ENCODE results near the gene PIGC. TPM values are rescaled to one million over a fixed set of nuclear protein-coding genes. Genes with fewer than 3 reads are reported as not detected.

PIGC gene
- total RNA-seq, 2 experiments from 2014 or later: 18.5 to 20.1 TPM

GRCh38 chr1:172402878-172403569 lies 40.8 kb downstream of the PIGC start:
- no peak for DNase-seq
- Mint-ChIP-seq H3K27ac (no peak overlapping the region), H3K36me3 (no peaks in the 10 kb centered on the region), H3K4me1 (peaks cover 35% of the 10 kb centered on the region), H3K4me3 (no peak overlapping the region), H3K27me3 (no peaks in the 10 kb centered on the region), H3K9me3 (no peaks in the 10 kb centered on the region)

- no peak for DNase-seq
These were observed 42.0 kb downstream of the PIGC start for GRCh38 chr1:172401892-172402291.

DNA sequence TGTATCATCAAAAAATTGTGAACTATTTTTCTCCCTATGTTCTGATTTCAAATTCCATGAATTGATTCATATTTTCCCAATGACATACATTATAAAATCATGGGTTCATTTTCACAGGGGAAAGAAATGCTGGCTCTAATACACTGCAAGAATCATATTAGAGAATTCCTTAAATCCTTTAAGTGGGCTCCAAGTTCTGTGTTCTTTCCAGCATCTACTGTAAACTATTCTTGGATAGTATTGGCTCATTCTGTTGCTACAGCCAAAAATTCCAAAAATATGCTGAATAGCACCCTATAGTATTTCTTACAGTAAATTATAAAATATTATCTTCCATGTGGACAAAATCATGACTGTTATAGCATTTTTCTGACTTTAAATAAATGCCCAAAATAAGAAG lies 42.4 kb downstream of the PIGC start:
- no peaks in the 10 kb centered on the region for H3K27me3 Mint-ChIP-seq
- H3K27ac Mint-ChIP-seq: no peak overlapping the region
- DNase-seq: no peak
- H3K9me3 Mint-ChIP-seq: no peaks in the 10 kb centered on the region
- no peaks in the 10 kb centered on the region for H3K36me3 Mint-ChIP-seq
- H3K4me1 Mint-ChIP-seq: peaks cover 48% of the 10 kb centered on the region
- H3K4me3 Mint-ChIP-seq: no peak overlapping the region

More at GRCh38 chr1:172401892-172402291, 42.0 kb downstream of the PIGC start:
- Mint-ChIP-seq H3K27ac (no peak overlapping the region), H3K4me1 (peaks cover 46% of the 10 kb centered on the region), H3K27me3 (no peaks in the 10 kb centered on the region), H3K9me3 (no peaks in the 10 kb centered on the region), H3K36me3 (no peaks in the 10 kb centered on the region), H3K4me3 (no peak overlapping the region)

- Mint-ChIP-seq H3K27me3 (no peaks in the 10 kb centered on the region), H3K4me3 (no peak overlapping the region), H3K36me3 (no peaks in the 10 kb centered on the region), H3K4me1 (peaks cover 55% of the 10 kb centered on the region), H3K9me3 (no peaks in the 10 kb centered on the region), H3K27ac (no peak overlapping the region)
- DNase-seq: no peak
These were observed 43.2 kb downstream of the PIGC start for GRCh38 chr1:172400722-172401105.

GRCh38 chr1:172399756-172400721 lies 43.8 kb downstream of the PIGC start:
- no peaks in the 10 kb centered on the region for H3K9me3 Mint-ChIP-seq
- H3K27ac Mint-ChIP-seq: no peak overlapping the region
- DNase-seq: no peak
- no peaks in the 10 kb centered on the region for H3K27me3 Mint-ChIP-seq
- H3K36me3 Mint-ChIP-seq: no peaks in the 10 kb centered on the region
- H3K4me1 Mint-ChIP-seq: peaks cover 57% of the 10 kb centered on the region
- H3K4me3 Mint-ChIP-seq: no peak overlapping the region

- Mint-ChIP-seq H3K4me3 (peak overlapping the region; percentile 18), H3K9me3 (no peaks in the 10 kb centered on the region), H3K4me1 (peaks cover 66% of the 10 kb centered on the region), H3K27me3 (no peaks in the 10 kb centered on the region), H3K36me3 (no peaks in the 10 kb centered on the region), H3K27ac (peak overlapping the region; percentile 66)
- no peak for DNase-seq
These were observed 44.7 kb downstream of the PIGC start for GRCh38 chr1:172398970-172399755.

- Mint-ChIP-seq H3K27me3 (no peaks in the 10 kb centered on the region), H3K36me3 (no peaks in the 10 kb centered on the region), H3K9me3 (no peaks in the 10 kb centered on the region), H3K4me3 (no peak overlapping the region), H3K4me1 (peaks cover 71% of the 10 kb centered on the region), H3K27ac (peak overlapping the region; percentile 29)
- DNase-seq: no peak
These were observed 45.7 kb downstream of the PIGC start for GRCh38 chr1:172398193-172398592.

- no peaks in the 10 kb centered on the region for H3K36me3 Mint-ChIP-seq
- no peak overlapping the region for H3K27ac Mint-ChIP-seq
- H3K4me3 Mint-ChIP-seq: no peak overlapping the region
- no peak for DNase-seq
- no peaks in the 10 kb centered on the region for H3K27me3 Mint-ChIP-seq
- H3K4me1 Mint-ChIP-seq: peaks cover 77% of the 10 kb centered on the region
- H3K9me3 Mint-ChIP-seq: no peaks in the 10 kb centered on the region
These were observed 46.2 kb downstream of the PIGC start for GRCh38 chr1:172397633-172398032.

DNA sequence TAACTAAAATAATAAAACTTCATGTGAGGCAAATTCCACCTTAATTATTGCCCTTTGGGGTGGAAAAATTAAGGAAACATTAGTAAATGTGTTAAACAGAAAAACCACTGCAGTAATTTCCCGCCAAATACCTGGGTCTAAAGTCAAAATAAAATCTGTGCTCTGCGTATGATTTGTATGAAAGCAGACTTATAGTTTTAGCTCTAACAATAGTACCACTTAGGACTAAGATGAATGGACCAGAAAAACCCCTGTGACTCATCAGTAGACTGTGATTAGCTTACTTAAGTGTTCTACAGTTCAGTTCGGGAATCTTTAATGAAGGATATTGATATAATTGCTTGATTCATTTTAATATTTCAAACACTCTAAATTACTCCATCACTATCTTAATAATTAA lies 46.6 kb downstream of the PIGC start:
- Mint-ChIP-seq H3K4me3 (no peak overlapping the region), H3K27me3 (no peaks in the 10 kb centered on the region), H3K27ac (no peak overlapping the region), H3K9me3 (no peaks in the 10 kb centered on the region), H3K4me1 (peaks cover 81% of the 10 kb centered on the region), H3K36me3 (peaks cover 3% of the 10 kb centered on the region)
- no peak for DNase-seq

- H3K4me1 Mint-ChIP-seq: peaks cover 87% of the 10 kb centered on the region
- no peak overlapping the region for H3K4me3 Mint-ChIP-seq
- peaks cover 4% of the 10 kb centered on the region for H3K36me3 Mint-ChIP-seq
- no peak for DNase-seq
- no peaks in the 10 kb centered on the region for H3K27me3 Mint-ChIP-seq
- peak overlapping the region; percentile 16 for H3K27ac Mint-ChIP-seq
- no peaks in the 10 kb centered on the region for H3K9me3 Mint-ChIP-seq
These were observed 48.3 kb downstream of the PIGC start for GRCh38 chr1:172395576-172395975.

GRCh38 chr1:172394811-172395210 lies 49.1 kb downstream of the PIGC start:
- peaks cover 82% of the 10 kb centered on the region for H3K4me1 Mint-ChIP-seq

DNA sequence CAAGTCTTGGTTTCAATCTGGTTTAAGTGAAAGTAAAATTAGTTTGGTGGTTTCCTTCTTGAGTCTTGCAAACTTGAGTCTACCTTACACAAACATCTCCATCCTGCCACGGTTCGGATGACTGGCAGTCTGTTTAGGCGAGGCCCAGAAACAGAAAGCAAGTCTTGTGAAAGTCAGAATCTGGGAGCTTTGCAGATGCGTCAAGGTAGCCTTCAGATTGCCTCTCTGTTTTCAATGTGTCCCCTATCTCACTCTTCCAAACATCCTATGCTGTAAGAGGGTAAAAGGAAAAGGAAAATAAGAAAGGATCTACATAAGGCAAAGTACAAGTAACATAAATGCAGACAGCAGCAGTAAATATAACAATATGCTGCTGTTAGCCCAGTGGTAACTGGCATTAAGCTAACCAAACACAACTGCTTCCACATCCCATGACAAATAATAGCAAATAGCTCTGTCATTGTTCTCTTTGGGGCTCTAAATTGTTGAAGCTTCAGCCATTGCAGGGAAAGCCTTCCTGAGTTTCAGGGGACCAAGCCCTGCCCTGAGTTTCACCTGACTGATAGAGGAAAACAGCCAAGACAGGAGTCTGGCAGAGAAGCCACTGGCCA lies 49.6 kb downstream of the PIGC start:
- Mint-ChIP-seq H3K27ac (peak overlapping the region; percentile 92), H3K4me1 (peaks cover 77% of the 10 kb centered on the region), H3K36me3 (peaks cover 4% of the 10 kb centered on the region), H3K27me3 (no peaks in the 10 kb centered on the region), H3K9me3 (no peaks in the 10 kb centered on the region), H3K4me3 (peak overlapping the region; percentile 59)
- DNase-seq: peak; percentile 74

More at GRCh38 chr1:172394811-172395210, 49.1 kb downstream of the PIGC start:
- DNase-seq: no peak
- Mint-ChIP-seq H3K27me3 (no peaks in the 10 kb centered on the region), H3K9me3 (no peaks in the 10 kb centered on the region), H3K4me3 (peak overlapping the region; percentile 59), H3K27ac (peak overlapping the region; percentile 92), H3K36me3 (peaks cover 4% of the 10 kb centered on the region)

DNA sequence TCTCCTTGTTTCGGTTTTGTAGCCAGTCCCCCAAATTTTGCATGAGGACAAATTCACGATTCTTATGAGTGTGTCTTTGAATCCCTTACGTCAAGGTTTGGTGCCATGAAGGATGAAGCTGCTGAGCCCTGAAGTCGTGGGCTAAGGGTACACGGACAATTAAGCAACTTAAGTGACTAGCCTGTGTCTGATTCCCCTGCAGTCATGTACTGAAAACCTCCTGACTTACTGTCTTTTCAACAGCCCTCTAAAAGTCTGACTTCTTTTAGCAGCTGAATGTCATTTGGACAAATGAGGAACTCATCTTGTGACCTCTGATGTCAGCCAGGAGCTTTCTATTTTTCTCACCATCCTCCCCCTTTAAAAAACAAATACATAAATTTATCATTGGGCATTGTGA lies 50.5 kb downstream of the PIGC start:
- no peak for DNase-seq
- Mint-ChIP-seq H3K9me3 (no peaks in the 10 kb centered on the region), H3K4me3 (peak overlapping the region; percentile 43), H3K27ac (peak overlapping the region; percentile 92), H3K36me3 (peaks cover 4% of the 10 kb centered on the region), H3K4me1 (peaks cover 68% of the 10 kb centered on the region), H3K27me3 (no peaks in the 10 kb centered on the region)

DNA sequence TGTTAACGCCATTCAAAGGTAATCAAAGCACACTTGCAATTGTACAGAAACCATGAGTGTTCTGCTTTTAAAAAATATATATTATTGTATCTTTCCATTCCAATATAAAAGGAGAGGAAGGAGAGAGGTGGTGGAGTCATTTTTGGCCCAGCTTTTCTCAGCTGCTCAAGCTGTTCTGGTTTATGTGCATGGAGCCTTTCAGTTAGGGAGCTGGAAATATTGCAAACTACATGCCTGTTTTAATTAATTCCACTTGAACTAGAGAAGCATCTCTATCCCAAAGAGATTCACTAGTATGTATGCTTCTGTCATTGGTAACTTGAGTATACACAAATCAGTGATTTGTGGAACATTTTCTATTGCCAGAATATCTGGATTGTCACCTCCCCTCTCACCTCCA lies 51.9 kb downstream of the PIGC start:
- peaks cover 4% of the 10 kb centered on the region for H3K36me3 Mint-ChIP-seq
- no peak for DNase-seq
- H3K27me3 Mint-ChIP-seq: no peaks in the 10 kb centered on the region
- H3K4me1 Mint-ChIP-seq: peaks cover 54% of the 10 kb centered on the region
- no peaks in the 10 kb centered on the region for H3K9me3 Mint-ChIP-seq
- no peak overlapping the region for H3K4me3 Mint-ChIP-seq
- no peak overlapping the region for H3K27ac Mint-ChIP-seq

All from activated naive CD8-positive, alpha-beta T cell treated with anti-CD3 and anti-CD28 coated beads for 36 hours (primary cell).